Measurements from ENCODE around the gene HAO1. TPM values are rescaled to one million over a fixed set of nuclear protein-coding genes. Genes with fewer than 3 reads are reported as not detected.
"Not testable (repeated sequence)": the region's sequence is repeated elsewhere in the genome, so short reads cannot be mapped to it uniquely, and the experiment has no call there.

Gene HAO1
- total and polyA plus RNA-seq, 8 donors = not detected

DNA sequence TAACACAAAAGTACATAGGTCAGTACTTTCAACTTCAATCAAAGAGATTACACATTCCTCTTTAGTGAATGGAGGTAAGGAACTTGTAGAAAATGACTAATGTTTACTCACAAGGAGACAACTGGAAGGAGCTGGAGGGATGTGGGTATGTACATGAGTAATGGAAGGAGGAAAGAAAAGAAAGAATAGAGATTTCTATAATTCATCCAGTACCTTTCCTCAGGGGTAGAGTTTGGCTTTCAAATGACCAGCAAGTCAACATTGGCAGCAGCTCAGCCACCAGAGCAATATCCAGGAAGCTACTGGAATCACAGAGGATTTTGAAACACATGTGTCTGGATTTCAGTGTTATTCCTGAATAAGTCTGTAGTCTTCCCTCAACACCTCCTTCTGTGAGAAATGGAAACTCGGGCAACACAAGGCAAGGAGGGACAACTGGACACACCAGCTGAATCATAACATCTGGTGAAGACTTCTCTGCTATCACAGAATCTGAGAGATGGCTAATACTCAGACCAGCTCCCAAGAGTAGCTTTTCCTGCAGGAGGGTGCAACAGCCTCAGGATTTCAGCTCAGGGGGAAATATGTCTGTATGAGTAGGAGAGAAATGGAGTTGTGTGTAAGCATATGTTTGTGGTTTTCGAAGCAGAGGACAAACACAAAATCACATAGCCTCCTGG lies 98.8 kb downstream of the HAO1 start:
- Histone ChIP-seq H3K4me1 (peaks cover 0 to 6% (median 0%) of the 10 kb centered on the region in 4 donors), H3K4me3 (no peak overlapping the region), H3K36me3 (no peaks in the 10 kb centered on the region), H3K9me3 (no peaks in the 10 kb centered on the region), H3K27ac (peak overlapping the region in 3 of 5 donors; percentile 2 to 33 (median 9)), H3K27me3 (no peaks in the 10 kb centered on the region)
- TF ChIP-seq EP300 (IDR thresholded peaks at IDR 0.05) (no peak), POLR2A (IDR thresholded peaks at IDR 0.05) (no peak), POLR2AphosphoS5 (IDR thresholded peaks at IDR 0.05) (no peak)
- TF ChIP-seq, protein P1, sequence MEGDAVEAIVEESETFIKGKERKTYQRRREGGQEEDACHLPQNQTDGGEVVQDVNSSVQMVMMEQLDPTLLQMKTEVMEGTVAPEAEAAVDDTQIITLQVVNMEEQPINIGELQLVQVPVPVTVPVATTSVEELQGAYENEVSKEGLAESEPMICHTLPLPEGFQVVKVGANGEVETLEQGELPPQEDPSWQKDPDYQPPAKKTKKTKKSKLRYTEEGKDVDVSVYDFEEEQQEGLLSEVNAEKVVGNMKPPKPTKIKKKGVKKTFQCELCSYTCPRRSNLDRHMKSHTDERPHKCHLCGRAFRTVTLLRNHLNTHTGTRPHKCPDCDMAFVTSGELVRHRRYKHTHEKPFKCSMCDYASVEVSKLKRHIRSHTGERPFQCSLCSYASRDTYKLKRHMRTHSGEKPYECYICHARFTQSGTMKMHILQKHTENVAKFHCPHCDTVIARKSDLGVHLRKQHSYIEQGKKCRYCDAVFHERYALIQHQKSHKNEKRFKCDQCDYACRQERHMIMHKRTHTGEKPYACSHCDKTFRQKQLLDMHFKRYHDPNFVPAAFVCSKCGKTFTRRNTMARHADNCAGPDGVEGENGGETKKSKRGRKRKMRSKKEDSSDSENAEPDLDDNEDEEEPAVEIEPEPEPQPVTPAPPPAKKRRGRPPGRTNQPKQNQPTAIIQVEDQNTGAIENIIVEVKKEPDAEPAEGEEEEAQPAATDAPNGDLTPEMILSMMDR (IDR thresholded peaks at IDR 0.05) = no peak
- DNase-seq = no peak
- WGBS, 5 donors = 66 to 79% (median 70%) methylated on average over 2 of the region's 2 CpGs
- intact Hi-C loops (cut with DNase I; ENCODE audit: low total_unique reads) = no loop called here

DNA sequence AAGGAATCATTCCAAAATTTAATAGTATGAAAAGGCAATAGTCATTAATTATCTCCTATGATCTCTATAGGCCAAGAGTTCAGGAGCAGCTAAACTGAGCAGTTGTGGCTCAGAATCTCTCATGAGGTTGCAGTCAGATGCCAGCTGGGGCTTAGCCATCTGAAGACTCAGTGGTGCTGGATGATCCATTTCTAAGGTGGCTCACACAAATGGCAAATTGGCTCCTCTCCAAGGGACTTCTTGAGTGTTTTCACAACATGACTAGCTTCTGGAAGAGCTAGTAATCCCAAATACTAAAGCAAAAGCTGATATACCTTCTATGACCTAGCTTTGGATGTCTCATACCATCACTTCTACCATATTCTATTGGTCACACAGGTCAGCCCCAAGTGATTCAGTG lies 104.2 kb downstream of the HAO1 start:
- DNase-seq = no peak
- Histone ChIP-seq H3K36me3 (no peaks in the 10 kb centered on the region), H3K27me3 (no peaks in the 10 kb centered on the region), H3K4me3 (no peak overlapping the region), H3K4me1 (no peaks in the 10 kb centered on the region), H3K27ac (no peak overlapping the region), H3K9me3 (peaks cover 0 to 7% (median 4%) of the 10 kb centered on the region in 4 donors)
- no peak for TF ChIP-seq POLR2AphosphoS5 (IDR thresholded peaks at IDR 0.05)
- intact Hi-C loops (cut with DNase I; ENCODE audit: low total_unique reads) = no loop called here

DNA sequence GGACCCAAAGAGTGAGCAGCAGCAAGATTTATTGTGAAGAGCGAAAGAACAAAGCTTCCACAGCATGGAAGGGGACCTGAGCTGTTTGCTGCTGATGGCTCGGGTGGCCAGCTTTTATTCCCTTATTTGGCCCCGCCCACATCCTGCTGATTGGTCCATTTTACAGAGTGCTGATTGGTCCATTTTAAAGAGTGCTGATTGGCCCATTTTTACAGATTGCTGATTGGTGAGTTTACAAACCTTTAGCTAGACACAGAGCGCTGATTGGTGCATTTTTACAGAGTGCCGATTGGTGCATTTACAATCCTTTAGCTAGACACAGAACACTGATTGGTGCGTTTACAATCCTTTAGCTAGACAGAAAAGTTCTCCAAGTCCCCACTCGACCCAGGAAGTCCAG lies 105.8 kb downstream of the HAO1 start:
- H3K36me3 ChIP-seq; H3K4me1 ChIP-seq; H3K27ac ChIP-seq; DNase-seq; H3K4me3 ChIP-seq; H3K27me3 ChIP-seq; H3K9me3 ChIP-seq; intact Hi-C loops (cut with DNase I; ENCODE audit: low total_unique reads): not testable (repeated sequence)
- 74 to 80% (median 79%) methylated on average over 7 of the region's 7 CpGs for WGBS, 5 donors

Small RNA genes within 50 kb of the gene (small RNA-seq; reads per million reads assigned to genes)
- 0 reads per million in 4 donors for gene AL021879.1

Other genes with a start within 250 kb of the HAO1 start
- 100 to 1,000 TPM in 1 of 5 donors, 10 to 100 TPM in 4; 11.7 to 153 (median 47.2) TPM for gene TMX4, start 79.3 kb upstream of the HAO1 start, total RNA-seq
- 1 to 10 TPM; 5.7 to 9.3 (median 8.0) TPM for gene TMX4, start 79.3 kb upstream of the HAO1 start, polyA plus RNA-seq
- gene PLCB1, start 191.8 kb upstream of the HAO1 start, total RNA-seq = 10 to 100 TPM in 4 of 5 donors, 1 to 10 TPM in 1; 5.8 to 66.5 (median 21.6) TPM
- gene PLCB1, start 191.8 kb upstream of the HAO1 start, polyA plus RNA-seq = 1 to 10 TPM; 4.1 to 5.4 (median 5.0) TPM